Measurements from ENCODE around the gene SUPT16H. TPM values are rescaled to one million over a fixed set of nuclear protein-coding genes. Genes with fewer than 3 reads are reported as not detected.

SUPT16H gene
- polyA plus RNA-seq, 1 donor from 2014 or later = 83.4 TPM

- TF ChIP-seq, protein P1, sequence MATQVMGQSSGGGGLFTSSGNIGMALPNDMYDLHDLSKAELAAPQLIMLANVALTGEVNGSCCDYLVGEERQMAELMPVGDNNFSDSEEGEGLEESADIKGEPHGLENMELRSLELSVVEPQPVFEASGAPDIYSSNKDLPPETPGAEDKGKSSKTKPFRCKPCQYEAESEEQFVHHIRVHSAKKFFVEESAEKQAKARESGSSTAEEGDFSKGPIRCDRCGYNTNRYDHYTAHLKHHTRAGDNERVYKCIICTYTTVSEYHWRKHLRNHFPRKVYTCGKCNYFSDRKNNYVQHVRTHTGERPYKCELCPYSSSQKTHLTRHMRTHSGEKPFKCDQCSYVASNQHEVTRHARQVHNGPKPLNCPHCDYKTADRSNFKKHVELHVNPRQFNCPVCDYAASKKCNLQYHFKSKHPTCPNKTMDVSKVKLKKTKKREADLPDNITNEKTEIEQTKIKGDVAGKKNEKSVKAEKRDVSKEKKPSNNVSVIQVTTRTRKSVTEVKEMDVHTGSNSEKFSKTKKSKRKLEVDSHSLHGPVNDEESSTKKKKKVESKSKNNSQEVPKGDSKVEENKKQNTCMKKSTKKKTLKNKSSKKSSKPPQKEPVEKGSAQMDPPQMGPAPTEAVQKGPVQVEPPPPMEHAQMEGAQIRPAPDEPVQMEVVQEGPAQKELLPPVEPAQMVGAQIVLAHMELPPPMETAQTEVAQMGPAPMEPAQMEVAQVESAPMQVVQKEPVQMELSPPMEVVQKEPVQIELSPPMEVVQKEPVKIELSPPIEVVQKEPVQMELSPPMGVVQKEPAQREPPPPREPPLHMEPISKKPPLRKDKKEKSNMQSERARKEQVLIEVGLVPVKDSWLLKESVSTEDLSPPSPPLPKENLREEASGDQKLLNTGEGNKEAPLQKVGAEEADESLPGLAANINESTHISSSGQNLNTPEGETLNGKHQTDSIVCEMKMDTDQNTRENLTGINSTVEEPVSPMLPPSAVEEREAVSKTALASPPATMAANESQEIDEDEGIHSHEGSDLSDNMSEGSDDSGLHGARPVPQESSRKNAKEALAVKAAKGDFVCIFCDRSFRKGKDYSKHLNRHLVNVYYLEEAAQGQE (IDR thresholded peaks at IDR 0.05; ENCODE audit: borderline replicate concordance) = no peak
- TF ChIP-seq POLR2AphosphoS5 (IDR thresholded peaks at IDR 0.05) (no peak), MXI1 (conservative IDR thresholded peaks at IDR 0.05; ENCODE audit: poor library complexity, severe bottlenecking) (no peak), EP300 (conservative IDR thresholded peaks at IDR 0.05; ENCODE audit: poor library complexity, severe bottlenecking) (no peak), RAD21 (conservative IDR thresholded peaks at IDR 0.05) (no peak), SMC3 (conservative IDR thresholded peaks at IDR 0.05; ENCODE audit: poor library complexity) (no peak), TAF1 (IDR thresholded peaks at IDR 0.05; ENCODE audit: low read depth) (no peak), EZH2 (IDR thresholded peaks at IDR 0.05; ENCODE audit: borderline replicate concordance, insufficient read depth, low read length, poor library complexity, severe bottlenecking) (no peak)
- TF ChIP-seq, protein P2, sequence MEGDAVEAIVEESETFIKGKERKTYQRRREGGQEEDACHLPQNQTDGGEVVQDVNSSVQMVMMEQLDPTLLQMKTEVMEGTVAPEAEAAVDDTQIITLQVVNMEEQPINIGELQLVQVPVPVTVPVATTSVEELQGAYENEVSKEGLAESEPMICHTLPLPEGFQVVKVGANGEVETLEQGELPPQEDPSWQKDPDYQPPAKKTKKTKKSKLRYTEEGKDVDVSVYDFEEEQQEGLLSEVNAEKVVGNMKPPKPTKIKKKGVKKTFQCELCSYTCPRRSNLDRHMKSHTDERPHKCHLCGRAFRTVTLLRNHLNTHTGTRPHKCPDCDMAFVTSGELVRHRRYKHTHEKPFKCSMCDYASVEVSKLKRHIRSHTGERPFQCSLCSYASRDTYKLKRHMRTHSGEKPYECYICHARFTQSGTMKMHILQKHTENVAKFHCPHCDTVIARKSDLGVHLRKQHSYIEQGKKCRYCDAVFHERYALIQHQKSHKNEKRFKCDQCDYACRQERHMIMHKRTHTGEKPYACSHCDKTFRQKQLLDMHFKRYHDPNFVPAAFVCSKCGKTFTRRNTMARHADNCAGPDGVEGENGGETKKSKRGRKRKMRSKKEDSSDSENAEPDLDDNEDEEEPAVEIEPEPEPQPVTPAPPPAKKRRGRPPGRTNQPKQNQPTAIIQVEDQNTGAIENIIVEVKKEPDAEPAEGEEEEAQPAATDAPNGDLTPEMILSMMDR (IDR thresholded peaks at IDR 0.05; ENCODE audit: poor library complexity, severe bottlenecking) = no peak
- Histone ChIP-seq H3K27me3 (ENCODE audit: insufficient read depth, low read depth, low read length) (no peaks in the 10 kb centered on the region), H3K79me2 (replicated peaks; ENCODE audit: insufficient read depth, low read length) (no peaks in the 10 kb centered on the region), H3K4me2 (ENCODE audit: low read length) (no peak overlapping the region), H3K9ac (ENCODE audit: low read length) (no peak overlapping the region), H3K4me3 (ENCODE audit: low read length) (no peak overlapping the region), H3K36me3 (ENCODE audit: insufficient read depth, low read length) (no peaks in the 10 kb centered on the region), H4K20me1 (ENCODE audit: insufficient read depth) (no peaks in the 10 kb centered on the region), H3K27ac (ENCODE audit: low read length) (no peak overlapping the region), H3K9me2 (ENCODE audit: insufficient read depth, low read length) (no peaks in the 10 kb centered on the region), H2AFZ (ENCODE audit: low read depth, low read length) (no peak overlapping the region), H3F3A (ENCODE audit: insufficient read depth, low read length, poor library complexity, severe bottlenecking) (no peaks in the 10 kb centered on the region), H3K9me3 (ENCODE audit: low read length) (no peaks in the 10 kb centered on the region)
Measured at GRCh38 chr14:21317398-21317797, 66.4 kb downstream of the SUPT16H start.

DNA sequence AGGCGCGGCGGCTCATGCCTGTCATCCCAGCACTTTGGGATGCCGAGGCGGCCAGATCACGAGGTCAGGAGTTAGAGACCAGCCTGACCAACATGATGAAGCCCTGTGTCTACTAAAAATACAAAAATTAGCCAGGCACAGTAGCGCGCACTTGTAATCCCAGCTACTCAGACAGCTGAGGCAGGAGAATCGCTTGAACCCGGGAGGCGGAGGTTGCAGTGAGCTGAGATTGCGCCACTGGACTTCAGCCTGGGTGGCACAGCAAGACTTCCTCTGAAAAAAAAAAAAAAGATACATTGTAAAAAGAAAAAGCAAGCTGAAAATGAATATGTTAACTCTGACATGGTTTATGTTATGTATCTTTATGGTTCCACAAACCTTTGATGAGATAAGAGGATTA is 70.3 kb downstream of the SUPT16H start:
- Histone ChIP-seq H3K27ac (ENCODE audit: low read length) (no peak overlapping the region), H3F3A (ENCODE audit: insufficient read depth, low read length, poor library complexity, severe bottlenecking) (peaks cover 3% of the 10 kb centered on the region), H3K36me3 (ENCODE audit: insufficient read depth, low read length) (no peaks in the 10 kb centered on the region), H2AFZ (ENCODE audit: low read depth, low read length) (no peak overlapping the region), H3K9me3 (ENCODE audit: low read length) (no peaks in the 10 kb centered on the region), H3K9me2 (ENCODE audit: insufficient read depth, low read length) (no peaks in the 10 kb centered on the region), H3K79me2 (replicated peaks; ENCODE audit: insufficient read depth, low read length) (no peaks in the 10 kb centered on the region), H4K20me1 (ENCODE audit: insufficient read depth) (no peaks in the 10 kb centered on the region), H3K27me3 (ENCODE audit: insufficient read depth, low read depth, low read length) (no peaks in the 10 kb centered on the region), H3K4me2 (ENCODE audit: low read length) (no peak overlapping the region), H3K9ac (ENCODE audit: low read length) (no peak overlapping the region), H3K4me3 (ENCODE audit: low read length) (no peak overlapping the region)
- TF ChIP-seq, protein P1 (IDR thresholded peaks at IDR 0.05; ENCODE audit: borderline replicate concordance) = no peak
